Spleen (tissue), 7 donors: Measurements from ENCODE around the gene LRRK1.

Source experiments
- CTCF ChIP-seq, 11 experiments: fragments of 200-600 bp in 7 of 11; fragments of 450-650 bp in 4 of 11; sonication (generic) in 4 of 11; IDR thresholded peaks in 8 of 11; conservative IDR thresholded peaks in 3 of 11; 1 replicate in 7 of 11; 2 replicates in 4 of 11; pipeline versions ENCODE4 v1.4.0 to v1.8.0; 2016 to 2021; ENCODE audit warnings: antibody characterized with exemption in 11 of 11, inconsistent platforms in 4 of 11, mild to moderate bottlenecking in 1 of 11
- POLR2A ChIP-seq, 3 donors: fragments of 450-650 bp; IDR thresholded peaks; one replicate each; pipeline ENCODE4 v1.5.1; 2017; ENCODE audit warnings: antibody characterized with exemption in 3 of 3, mild to moderate bottlenecking in 1 of 3
- POLR2AphosphoS5 ChIP-seq, 3 donors: sonication (generic); formaldehyde crosslinking; IDR thresholded peaks; one replicate each; pipeline ENCODE4 v1.5.1; 2017; ENCODE audit warnings: antibody characterized with exemption in 3 of 3
- donor health status: DM: no; HTN: no; CAD: no; lungs with moderate emphysema.
- donor health status: DM: no; HTN: no; CAD: no.
- donor health status: DM: no; HTN: no; CAD: no.

GRCh38 chr15:101049282-101049681, 130.1 kb downstream of the LRRK1 start:
- TF ChIP-seq CTCF (IDR thresholded peaks at IDR 0.05 in 8 of 11, conservative IDR thresholded peaks at IDR 0.05 in 3 of 11), result no peak
- TF ChIP-seq POLR2A (IDR thresholded peaks at IDR 0.05), result no peak
- TF ChIP-seq POLR2AphosphoS5 (IDR thresholded peaks at IDR 0.05), result no peak
